H1 (cell line): Measurements from ENCODE around the gene CTSL.

ENCODE experiments used
- EP300 ChIP-seq, 2 experiments: IDR thresholded peaks; 1 replicate in 1 of 2; 2 replicates in 1 of 2; pipeline ENCODE4 v1.6.1; 2011 to 2012; ENCODE audit warnings: low read depth in 2 of 2, low read length in 2 of 2, mild to moderate bottlenecking in 2 of 2, borderline replicate concordance in 1 of 2, inconsistent platforms in 1 of 2, moderate library complexity in 1 of 2
- POLR2A ChIP-seq, 2 experiments: IDR thresholded peaks; 1 replicate in 1 of 2; 2 replicates in 1 of 2; pipeline ENCODE4 v1.6.1; 2011; ENCODE audit warnings: low read depth in 2 of 2, low read length in 2 of 2, mild to moderate bottlenecking in 2 of 2; ENCODE audit errors: control extremely low read depth in 1 of 2
- RFX5 ChIP-seq: IDR thresholded peaks from 2 replicates; pipeline ENCODE4 v1.6.1; 2011; ENCODE audit warnings: low read depth, low read length, improper control_type of control experiment, borderline replicate concordance
- SIRT6 ChIP-seq: IDR thresholded peaks from one replicate; pipeline ENCODE4 v1.7.1; 2012; ENCODE audit warnings: low read length, inconsistent platforms
- TF ChIP-seq, protein P1 (sequence below), 3 experiments: IDR thresholded peaks; 1 replicate in 2 of 3; 2 replicates in 1 of 3; pipeline versions ENCODE4 v1.5.1 to v1.6.1; 2011; ENCODE audit warnings: low read length in 3 of 3, mild to moderate bottlenecking in 3 of 3, inconsistent platforms in 2 of 3, low read depth in 1 of 3, moderate library complexity in 1 of 3; ENCODE audit not compliant: insufficient read depth in 1 of 3; ENCODE audit errors: control extremely low read depth in 1 of 3

DNA sequence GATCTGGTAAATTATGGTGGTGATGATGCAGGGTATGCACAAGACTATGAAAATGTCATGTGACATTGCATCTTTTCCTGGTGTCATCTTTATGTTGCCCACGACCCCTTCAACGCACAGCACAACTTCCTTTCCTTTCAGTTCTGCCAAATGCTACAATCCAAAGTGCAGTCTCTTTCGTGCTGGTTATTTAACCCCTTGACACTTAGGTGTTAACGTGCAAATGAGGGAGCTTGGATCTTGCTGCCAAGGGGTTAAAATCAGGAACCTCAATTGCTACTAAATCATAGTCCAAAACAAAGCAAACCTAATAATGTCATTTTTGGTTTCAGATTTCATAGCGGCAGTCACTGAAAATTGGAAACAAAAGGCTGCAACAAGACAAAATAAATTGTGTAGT lies 16.0 kb downstream of the CTSL start:
- TF ChIP-seq, protein P1, sequence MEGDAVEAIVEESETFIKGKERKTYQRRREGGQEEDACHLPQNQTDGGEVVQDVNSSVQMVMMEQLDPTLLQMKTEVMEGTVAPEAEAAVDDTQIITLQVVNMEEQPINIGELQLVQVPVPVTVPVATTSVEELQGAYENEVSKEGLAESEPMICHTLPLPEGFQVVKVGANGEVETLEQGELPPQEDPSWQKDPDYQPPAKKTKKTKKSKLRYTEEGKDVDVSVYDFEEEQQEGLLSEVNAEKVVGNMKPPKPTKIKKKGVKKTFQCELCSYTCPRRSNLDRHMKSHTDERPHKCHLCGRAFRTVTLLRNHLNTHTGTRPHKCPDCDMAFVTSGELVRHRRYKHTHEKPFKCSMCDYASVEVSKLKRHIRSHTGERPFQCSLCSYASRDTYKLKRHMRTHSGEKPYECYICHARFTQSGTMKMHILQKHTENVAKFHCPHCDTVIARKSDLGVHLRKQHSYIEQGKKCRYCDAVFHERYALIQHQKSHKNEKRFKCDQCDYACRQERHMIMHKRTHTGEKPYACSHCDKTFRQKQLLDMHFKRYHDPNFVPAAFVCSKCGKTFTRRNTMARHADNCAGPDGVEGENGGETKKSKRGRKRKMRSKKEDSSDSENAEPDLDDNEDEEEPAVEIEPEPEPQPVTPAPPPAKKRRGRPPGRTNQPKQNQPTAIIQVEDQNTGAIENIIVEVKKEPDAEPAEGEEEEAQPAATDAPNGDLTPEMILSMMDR (IDR thresholded peaks at IDR 0.05; ENCODE audit: control extremely low read depth in 1 of 3, insufficient read depth in 1 of 3, low read depth in 1 of 3, low read length in 3 of 3) = no peak
- TF ChIP-seq POLR2A (IDR thresholded peaks at IDR 0.05; ENCODE audit: control extremely low read depth in 1 of 2, low read depth in 2 of 2, low read length in 2 of 2) (no peak), SIRT6 (no peak), RFX5 (no peak), EP300 (IDR thresholded peaks at IDR 0.05; ENCODE audit: borderline replicate concordance in 1 of 2, low read depth in 2 of 2, low read length in 2 of 2) (no peak)
